Measurements from ENCODE around the gene ZNF438. TPM values are rescaled to one million over a fixed set of nuclear protein-coding genes. Genes with fewer than 3 reads are reported as not detected.

ZNF438 gene
- total RNA-seq, 4 donors from 2014 or later = 10.3 to 14.6 (median 13.6) TPM

DNA sequence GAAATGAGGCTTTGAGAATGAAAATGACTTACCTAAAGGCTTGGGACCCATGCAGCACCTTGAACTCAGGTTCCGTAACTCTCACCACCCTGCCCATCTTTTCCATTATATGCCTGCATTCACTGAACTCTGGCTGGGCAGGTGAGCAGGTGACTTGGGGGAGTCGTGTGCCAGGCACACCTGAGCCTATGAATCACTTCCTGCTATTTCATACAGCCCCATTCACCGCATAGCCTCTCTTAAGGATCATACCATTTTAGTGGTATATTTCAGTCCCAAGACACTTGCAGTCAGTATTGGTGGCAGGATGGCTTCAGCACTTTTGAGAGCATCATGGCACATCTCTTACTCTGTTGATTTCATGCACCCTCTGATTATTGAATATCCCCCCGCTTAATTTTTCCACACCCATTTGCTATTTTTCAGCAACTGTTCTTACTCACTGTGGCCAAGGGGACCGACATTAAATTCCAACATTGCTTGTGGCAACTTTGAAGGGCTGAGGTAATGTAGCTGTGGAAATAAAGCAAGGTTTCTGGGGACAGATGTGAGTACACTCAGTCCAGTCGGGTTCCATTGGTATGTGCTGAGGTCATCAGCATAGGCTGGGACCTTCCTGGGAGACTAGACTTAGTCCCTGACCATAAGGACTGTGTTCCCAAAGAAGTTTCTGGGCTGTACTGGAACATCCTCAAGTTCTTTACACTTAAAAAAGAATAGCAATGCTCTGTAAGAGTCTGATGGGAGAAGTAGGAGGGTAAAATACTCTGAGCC lies 39.8 kb upstream of the ZNF438 start:
- TF ChIP-seq POLR2A (IDR thresholded peaks at IDR 0.05) (no peak), EP300 (IDR thresholded peaks at IDR 0.05) (no peak), POLR2AphosphoS5 (IDR thresholded peaks at IDR 0.05) (no peak)
- TF ChIP-seq, protein P1, sequence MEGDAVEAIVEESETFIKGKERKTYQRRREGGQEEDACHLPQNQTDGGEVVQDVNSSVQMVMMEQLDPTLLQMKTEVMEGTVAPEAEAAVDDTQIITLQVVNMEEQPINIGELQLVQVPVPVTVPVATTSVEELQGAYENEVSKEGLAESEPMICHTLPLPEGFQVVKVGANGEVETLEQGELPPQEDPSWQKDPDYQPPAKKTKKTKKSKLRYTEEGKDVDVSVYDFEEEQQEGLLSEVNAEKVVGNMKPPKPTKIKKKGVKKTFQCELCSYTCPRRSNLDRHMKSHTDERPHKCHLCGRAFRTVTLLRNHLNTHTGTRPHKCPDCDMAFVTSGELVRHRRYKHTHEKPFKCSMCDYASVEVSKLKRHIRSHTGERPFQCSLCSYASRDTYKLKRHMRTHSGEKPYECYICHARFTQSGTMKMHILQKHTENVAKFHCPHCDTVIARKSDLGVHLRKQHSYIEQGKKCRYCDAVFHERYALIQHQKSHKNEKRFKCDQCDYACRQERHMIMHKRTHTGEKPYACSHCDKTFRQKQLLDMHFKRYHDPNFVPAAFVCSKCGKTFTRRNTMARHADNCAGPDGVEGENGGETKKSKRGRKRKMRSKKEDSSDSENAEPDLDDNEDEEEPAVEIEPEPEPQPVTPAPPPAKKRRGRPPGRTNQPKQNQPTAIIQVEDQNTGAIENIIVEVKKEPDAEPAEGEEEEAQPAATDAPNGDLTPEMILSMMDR (IDR thresholded peaks at IDR 0.05) = no peak
- Histone ChIP-seq H3K4me3 (no peak overlapping the region), H3K36me3 (no peaks in the 10 kb centered on the region), H3K27ac (peak overlapping the region in 2 of 4 donors; percentile 2 to 26), H3K27me3 (no peaks in the 10 kb centered on the region), H3K9me3 (no peaks in the 10 kb centered on the region), H3K4me1 (peaks cover 0 to 14% (median 0%) of the 10 kb centered on the region in 3 donors)
- WGBS, 2 donors (ENCODE audit: low coverage in 1 of 2) = 89 to 91% methylated on average over 4 of the region's 6 CpGs
- ATAC-seq = peak; percentile 75

DNA sequence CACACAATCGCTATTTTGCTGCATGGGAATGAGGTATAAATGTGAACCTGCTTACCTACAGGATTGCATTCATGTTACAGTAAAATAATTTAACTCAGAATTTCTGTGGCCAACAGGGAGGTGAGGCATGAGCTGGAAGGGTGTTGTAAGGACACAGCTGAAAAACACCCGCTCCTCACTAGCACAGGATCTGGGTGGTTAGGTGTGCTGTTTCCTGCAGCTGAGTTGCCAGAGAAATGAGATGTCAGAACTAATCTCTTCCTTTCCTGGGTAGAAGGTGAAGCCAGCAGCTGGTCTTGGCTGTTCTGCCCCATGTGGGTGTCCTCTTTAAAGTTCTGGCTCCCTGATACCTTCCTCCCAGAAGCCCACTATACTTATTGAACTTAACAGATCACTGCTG lies 39.0 kb upstream of the ZNF438 start:
- no peaks in the 10 kb centered on the region for H3K9me3 ChIP-seq
- no peak for ATAC-seq
- H3K27me3 ChIP-seq = no peaks in the 10 kb centered on the region
- WGBS, 2 donors (ENCODE audit: low coverage in 1 of 2) = 79 to 90% methylated on average over 2 of the region's 2 CpGs
- TF ChIP-seq EP300 (IDR thresholded peaks at IDR 0.05) (no peak), POLR2A (IDR thresholded peaks at IDR 0.05) (no peak), POLR2AphosphoS5 (IDR thresholded peaks at IDR 0.05) (no peak)
- TF ChIP-seq, protein P1 (IDR thresholded peaks at IDR 0.05) = no peak
- H3K4me1 ChIP-seq = peaks cover 0 to 13% (median 0%) of the 10 kb centered on the region in 3 donors
- H3K4me3 ChIP-seq = no peak overlapping the region
- no peak overlapping the region for H3K27ac ChIP-seq
- H3K36me3 ChIP-seq = no peaks in the 10 kb centered on the region

DNA sequence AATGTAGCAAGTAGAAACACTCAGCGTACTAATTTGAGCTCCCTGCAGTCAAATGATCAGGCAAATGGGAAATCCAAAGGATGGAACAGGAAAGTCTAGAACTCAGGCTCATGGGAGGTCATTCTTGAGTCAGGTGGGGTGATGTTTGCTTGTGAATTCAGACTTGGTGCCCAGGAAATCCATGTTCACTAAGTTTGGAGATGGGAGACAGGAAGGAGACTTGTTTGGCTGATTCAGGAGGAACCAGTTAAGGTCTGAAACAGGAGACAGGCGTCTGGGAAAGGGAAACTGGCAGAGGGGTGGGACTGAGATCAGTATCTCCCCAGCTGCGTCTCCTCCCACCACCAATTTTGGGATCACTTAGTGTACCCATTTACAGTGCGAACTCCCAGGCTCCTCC lies 38.4 kb upstream of the ZNF438 start:
- no peak for TF ChIP-seq POLR2A (IDR thresholded peaks at IDR 0.05)
- Histone ChIP-seq H3K9me3 (no peaks in the 10 kb centered on the region), H3K4me3 (no peak overlapping the region), H3K4me1 (peaks cover 0 to 6% (median 0%) of the 10 kb centered on the region in 3 donors), H3K27me3 (no peaks in the 10 kb centered on the region), H3K36me3 (no peaks in the 10 kb centered on the region), H3K27ac (no peak overlapping the region)
- no peak for ATAC-seq
- 82 to 100% methylated on average over 3 of the region's 4 CpGs for WGBS, 2 donors (ENCODE audit: low coverage in 1 of 2)

DNA sequence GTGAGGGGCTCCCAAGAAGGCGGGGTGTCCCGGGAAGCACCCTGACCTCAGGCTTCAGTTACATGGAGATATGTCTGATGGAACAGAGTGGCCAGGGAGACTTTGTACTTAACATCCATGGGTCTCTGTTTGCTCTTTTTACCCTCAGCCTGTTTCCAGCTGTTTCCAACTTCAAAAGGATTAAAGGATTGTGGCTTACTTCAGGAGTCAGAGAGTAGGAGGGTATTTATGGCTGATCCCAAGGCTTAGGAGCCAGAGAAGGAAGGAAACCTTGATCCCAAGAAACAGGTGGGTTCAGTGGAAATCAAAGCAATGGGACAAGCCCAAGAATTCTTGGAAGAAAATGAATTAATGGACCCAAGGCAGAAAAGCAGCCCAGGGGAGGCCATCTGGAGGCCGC lies 37.7 kb upstream of the ZNF438 start:
- no peak overlapping the region for H3K4me3 ChIP-seq
- TF ChIP-seq EP300 (IDR thresholded peaks at IDR 0.05) (no peak), POLR2A (IDR thresholded peaks at IDR 0.05) (no peak), POLR2AphosphoS5 (IDR thresholded peaks at IDR 0.05) (no peak)
- TF ChIP-seq, protein P1 (IDR thresholded peaks at IDR 0.05) = no peak
- H3K9me3 ChIP-seq = no peaks in the 10 kb centered on the region
- WGBS, 2 donors (ENCODE audit: low coverage in 1 of 2) = 92 to 100% methylated on average over 1 to 3 of the region's 3 CpGs
- H3K27me3 ChIP-seq = no peaks in the 10 kb centered on the region
- no peaks in the 10 kb centered on the region for H3K36me3 ChIP-seq
- no peak overlapping the region for H3K27ac ChIP-seq
- peaks cover 0 to under 1% (median 0%) of the 10 kb centered on the region in 3 donors for H3K4me1 ChIP-seq
- no peak for ATAC-seq

DNA sequence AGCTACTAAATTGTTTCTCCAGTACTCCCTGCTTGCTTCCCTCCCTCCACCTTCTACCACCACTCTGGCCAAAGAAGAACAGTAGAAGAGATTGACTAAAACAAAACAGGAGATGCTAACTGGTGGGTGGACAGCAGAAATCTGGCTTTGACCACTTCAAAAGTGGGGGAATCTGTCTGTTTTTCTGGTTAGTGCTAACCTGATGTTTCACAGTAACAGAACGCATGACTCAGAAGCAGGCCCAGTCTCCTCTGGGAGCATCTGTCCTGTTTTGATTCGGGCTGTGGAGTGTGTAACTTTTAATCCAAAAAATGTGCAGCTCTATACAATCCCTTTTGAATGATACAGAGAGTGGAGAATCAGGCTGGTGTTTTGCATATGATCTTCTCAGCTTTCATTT lies 32.7 kb upstream of the ZNF438 start:
- no peaks in the 10 kb centered on the region for H3K27me3 ChIP-seq
- peak; percentile 19 for TF ChIP-seq POLR2AphosphoS5 (IDR thresholded peaks at IDR 0.05)
- no peak for TF ChIP-seq POLR2A (IDR thresholded peaks at IDR 0.05)
- no peak overlapping the region for H3K4me3 ChIP-seq
- ATAC-seq = peak; percentile 80
- 15 to 34% methylated on average over 2 of the region's 2 CpGs for WGBS, 2 donors (ENCODE audit: low coverage in 1 of 2)
- H3K4me1 ChIP-seq = peaks cover 0 to 14% (median 3%) of the 10 kb centered on the region in 3 donors
- no peaks in the 10 kb centered on the region for H3K9me3 ChIP-seq
- peak overlapping the region in 3 of 4 donors; percentile 48 to 66 (median 64) for H3K27ac ChIP-seq
- no peaks in the 10 kb centered on the region for H3K36me3 ChIP-seq

DNA sequence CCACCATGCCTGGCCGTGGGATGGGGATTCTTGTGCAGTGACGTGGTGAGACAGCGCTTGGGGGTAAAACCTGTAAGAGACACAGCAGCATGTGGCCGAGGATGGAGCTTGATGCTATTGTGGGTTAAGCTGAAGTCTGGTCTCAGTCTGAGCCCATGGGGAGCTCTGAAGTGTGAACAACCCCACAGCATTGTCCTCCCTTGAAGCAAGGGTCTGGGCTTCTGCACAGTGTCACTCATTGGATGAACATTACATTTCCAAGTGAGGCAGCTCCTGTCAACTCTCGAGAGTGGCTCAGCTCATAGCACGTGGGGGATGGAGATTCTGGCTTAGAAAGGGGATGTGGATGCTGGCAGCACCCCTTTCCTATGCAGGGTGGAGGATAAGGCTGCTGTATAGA lies 32.2 kb upstream of the ZNF438 start:
- no peaks in the 10 kb centered on the region for H3K9me3 ChIP-seq
- H3K4me1 ChIP-seq = peaks cover 0 to 14% (median 3%) of the 10 kb centered on the region in 3 donors
- H3K4me3 ChIP-seq = no peak overlapping the region
- no peak for ATAC-seq
- TF ChIP-seq, protein P1 (IDR thresholded peaks at IDR 0.05) = no peak
- no peaks in the 10 kb centered on the region for H3K36me3 ChIP-seq
- 40% methylated on average over 1 of the region's 6 CpGs; no CpG with 5 or more reads in 1 of the 2 donors for WGBS, 2 donors (ENCODE audit: low coverage in 1 of 2)
- H3K27ac ChIP-seq = peak overlapping the region in 3 of 4 donors; percentile 48 to 66 (median 64)
- H3K27me3 ChIP-seq = no peaks in the 10 kb centered on the region
